ENCODE measurements around the gene KIRREL1. TPM values are rescaled to one million over a fixed set of nuclear protein-coding genes. Genes with fewer than 3 reads are reported as not detected.

Gene KIRREL1
- total and polyA plus RNA-seq, 2 experiments from 2014 or later = 5.1 to 35.2 TPM

DNA sequence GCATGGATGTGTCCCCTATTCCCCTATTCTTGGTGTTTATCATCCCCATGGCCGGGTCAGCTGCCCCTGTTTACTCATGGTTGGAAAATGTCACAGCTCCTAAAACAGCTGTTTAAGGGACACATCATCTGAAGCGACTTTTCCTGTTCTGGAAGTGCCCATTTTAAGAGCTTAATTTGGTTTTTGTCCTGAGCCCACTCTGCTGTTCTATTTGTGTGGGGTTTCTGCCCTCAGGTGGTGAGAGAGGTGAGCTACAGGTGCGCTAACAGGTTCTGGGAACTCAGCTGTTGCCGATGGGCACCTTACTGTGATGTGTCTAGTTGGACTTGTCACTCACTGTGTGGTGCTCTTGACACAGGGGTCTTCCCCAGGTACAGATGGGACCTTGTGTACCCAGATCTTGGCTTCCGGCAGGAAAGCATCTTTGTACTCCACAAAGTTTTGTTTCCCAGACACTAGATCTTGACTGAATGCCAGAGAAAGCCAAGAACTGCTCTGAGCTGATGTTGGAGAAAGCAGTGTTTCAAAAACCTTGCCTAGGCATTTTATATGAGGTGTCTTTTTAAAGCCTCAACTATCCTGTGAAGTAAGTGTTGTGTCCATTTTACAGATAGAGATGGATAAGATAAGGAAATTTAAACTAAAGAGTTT is 128.3 kb downstream of the KIRREL1 start:
- no peak overlapping the region for H3K27ac ChIP-seq (ENCODE audit: low read depth)

More for the DNA sequence above, 128.3 kb downstream of the KIRREL1 start:
- Mint-ChIP-seq H3K36me3 (ENCODE audit: low read depth) (peaks cover 3% of the 10 kb centered on the region; the same call in 1 of the 3 replicates), H3K9me3 (peaks cover 3% of the 10 kb centered on the region; the same call in 2 of the 3 replicates), H3K4me3 (no peak overlapping the region), H3K4me1 (peaks cover 54% of the 10 kb centered on the region), H3K27ac (no peak overlapping the region), H3K27me3 (ENCODE audit: insufficient read depth, low read depth, poor library complexity) (peaks cover 9% of the 10 kb centered on the region)
- H3K36me3 ChIP-seq (ENCODE audit: insufficient read depth) = no peaks in the 10 kb centered on the region
- TF ChIP-seq, protein P1, sequence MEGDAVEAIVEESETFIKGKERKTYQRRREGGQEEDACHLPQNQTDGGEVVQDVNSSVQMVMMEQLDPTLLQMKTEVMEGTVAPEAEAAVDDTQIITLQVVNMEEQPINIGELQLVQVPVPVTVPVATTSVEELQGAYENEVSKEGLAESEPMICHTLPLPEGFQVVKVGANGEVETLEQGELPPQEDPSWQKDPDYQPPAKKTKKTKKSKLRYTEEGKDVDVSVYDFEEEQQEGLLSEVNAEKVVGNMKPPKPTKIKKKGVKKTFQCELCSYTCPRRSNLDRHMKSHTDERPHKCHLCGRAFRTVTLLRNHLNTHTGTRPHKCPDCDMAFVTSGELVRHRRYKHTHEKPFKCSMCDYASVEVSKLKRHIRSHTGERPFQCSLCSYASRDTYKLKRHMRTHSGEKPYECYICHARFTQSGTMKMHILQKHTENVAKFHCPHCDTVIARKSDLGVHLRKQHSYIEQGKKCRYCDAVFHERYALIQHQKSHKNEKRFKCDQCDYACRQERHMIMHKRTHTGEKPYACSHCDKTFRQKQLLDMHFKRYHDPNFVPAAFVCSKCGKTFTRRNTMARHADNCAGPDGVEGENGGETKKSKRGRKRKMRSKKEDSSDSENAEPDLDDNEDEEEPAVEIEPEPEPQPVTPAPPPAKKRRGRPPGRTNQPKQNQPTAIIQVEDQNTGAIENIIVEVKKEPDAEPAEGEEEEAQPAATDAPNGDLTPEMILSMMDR (conservative IDR thresholded peaks at IDR 0.05; ENCODE audit: low read depth in 2 of 2) = peak; percentile 97
- TF ChIP-seq, protein P2, sequence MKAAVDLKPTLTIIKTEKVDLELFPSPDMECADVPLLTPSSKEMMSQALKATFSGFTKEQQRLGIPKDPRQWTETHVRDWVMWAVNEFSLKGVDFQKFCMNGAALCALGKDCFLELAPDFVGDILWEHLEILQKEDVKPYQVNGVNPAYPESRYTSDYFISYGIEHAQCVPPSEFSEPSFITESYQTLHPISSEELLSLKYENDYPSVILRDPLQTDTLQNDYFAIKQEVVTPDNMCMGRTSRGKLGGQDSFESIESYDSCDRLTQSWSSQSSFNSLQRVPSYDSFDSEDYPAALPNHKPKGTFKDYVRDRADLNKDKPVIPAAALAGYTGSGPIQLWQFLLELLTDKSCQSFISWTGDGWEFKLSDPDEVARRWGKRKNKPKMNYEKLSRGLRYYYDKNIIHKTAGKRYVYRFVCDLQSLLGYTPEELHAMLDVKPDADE (IDR thresholded peaks at IDR 0.05) = no peak
- TF ChIP-seq EZH2 (IDR thresholded peaks at IDR 0.05; ENCODE audit: low read depth, unreplicated experiment) = no peak
- no peak for TF ChIP-seq REST (IDR thresholded peaks at IDR 0.05; ENCODE audit: unreplicated experiment)
- DNase-seq (ENCODE audit: low spot score) = peak; percentile 88
- H3F3A ChIP-seq (replicated peaks; ENCODE audit: low read depth) = peaks cover 5% of the 10 kb centered on the region; the same call in 1 of the 2 replicates
- H2AFZ ChIP-seq = no peak overlapping the region
- H3K4me1 ChIP-seq (ENCODE audit: insufficient read depth) = peaks cover 24% of the 10 kb centered on the region
- peak; percentile 59 for ATAC-seq
- H3K4me3 ChIP-seq = no peak overlapping the region
- no peaks in the 10 kb centered on the region for H4K20me1 ChIP-seq (replicated peaks; ENCODE audit: insufficient read depth)
- no peaks in the 10 kb centered on the region for H3K27me3 ChIP-seq (ENCODE audit: insufficient read depth)
- H3K4me2 ChIP-seq = no peak overlapping the region
- no peaks in the 10 kb centered on the region for H3K79me2 ChIP-seq (replicated peaks; ENCODE audit: insufficient read depth)
- no peaks in the 10 kb centered on the region for H3K9me2 ChIP-seq (ENCODE audit: insufficient read depth)

Data from GM23338 (cell line).